GM21360 (cell line): ENCODE data around the gene IGF1.

Experiments
- ATAC-seq: cut with Tn5 transposase; IDR thresholded peaks from one replicate; pipeline ENCODE4 v1.9.1; 2021; ENCODE audit warnings: mild to moderate bottlenecking, moderate library complexity; ENCODE audit not compliant: unreplicated experiment

IGF1 gene

GRCh38 chr12:102433304-102433703, 47.1 kb downstream of the IGF1 start:
- ATAC-seq, result no peak

DNA sequence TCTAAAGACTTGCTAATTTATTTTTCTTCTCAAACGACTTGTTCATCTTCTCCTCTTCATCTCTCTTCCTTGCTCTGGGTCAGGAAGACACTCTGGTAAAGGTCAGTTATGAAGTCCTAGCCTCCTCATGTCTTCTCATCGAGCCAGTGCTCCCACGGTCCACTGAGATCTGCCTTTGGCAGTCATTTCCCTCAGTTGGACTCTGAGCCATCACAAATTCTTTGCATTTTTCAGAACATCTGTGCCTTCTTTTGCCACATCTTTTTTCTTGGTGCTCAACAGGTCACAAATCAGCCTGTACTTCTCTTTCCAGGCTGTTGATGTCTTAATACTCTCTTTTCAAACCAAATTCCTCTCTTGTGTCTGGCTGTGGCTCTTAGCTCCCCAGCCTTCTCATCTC, 49.7 kb downstream of the IGF1 start:
- ATAC-seq, result no peak

DNA sequence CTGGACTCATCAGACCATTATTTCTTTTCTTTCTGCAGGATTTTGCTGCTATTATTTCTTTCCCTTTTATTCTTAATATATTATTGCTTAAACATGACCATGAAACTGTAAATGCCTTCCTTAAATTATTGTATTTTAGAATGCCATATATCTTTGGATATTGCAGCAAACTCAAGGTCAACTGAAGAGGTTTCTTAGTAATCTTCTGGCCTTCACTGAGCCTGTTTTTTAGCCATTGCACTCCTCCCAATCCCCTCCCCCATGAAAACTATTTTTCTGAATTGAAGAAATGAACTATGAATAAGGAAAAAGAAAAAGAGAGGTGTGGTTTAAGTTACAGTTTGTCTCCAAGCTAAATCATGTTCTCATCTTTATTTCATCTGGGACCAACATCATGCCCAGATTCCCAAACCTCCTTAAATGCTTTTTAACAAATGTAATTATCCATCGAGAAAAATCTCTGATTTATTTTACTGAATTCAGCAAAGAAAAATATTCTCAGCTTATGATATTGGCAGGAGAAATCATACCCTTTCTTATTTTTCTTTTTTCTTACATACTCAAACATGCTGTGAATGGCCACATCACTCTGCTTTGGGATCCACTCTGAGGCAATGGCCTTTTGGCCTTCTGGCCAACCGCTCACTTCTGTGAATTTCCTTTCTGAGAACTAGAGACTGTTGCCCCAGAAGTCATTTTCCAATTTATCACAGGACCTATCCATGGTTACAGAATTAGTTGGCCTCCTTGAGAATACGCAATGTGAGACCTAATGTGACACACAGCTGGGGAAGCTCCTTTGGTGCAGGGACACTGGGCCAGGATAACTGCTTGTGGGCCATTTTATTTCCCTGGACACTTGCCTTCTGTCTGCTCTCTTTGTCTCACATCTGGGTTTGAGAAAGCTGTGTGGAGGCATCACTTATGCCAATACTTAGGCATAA, 50.9 kb downstream of the IGF1 start:
- no peak for ATAC-seq

DNA sequence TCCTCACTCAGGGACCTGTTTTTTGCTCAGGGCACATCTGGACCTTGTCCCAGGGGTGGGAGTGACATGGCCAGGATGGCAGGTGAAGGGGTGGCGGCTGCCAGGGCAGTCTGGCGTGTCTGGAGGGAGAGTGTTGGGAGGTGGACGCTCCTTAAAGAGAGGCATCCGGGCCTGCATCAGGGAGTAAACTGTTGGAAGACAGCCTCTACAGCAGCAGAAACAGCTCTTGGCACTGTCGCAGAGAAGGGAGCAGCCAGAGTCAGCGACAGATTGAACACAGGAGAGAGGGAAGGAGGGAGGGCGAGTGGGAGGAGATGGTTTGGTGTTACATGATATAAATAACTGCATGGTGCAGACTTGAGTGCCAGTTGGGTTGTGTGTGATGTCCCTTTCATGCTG, 52.8 kb downstream of the IGF1 start:
- ATAC-seq, result no peak

DNA sequence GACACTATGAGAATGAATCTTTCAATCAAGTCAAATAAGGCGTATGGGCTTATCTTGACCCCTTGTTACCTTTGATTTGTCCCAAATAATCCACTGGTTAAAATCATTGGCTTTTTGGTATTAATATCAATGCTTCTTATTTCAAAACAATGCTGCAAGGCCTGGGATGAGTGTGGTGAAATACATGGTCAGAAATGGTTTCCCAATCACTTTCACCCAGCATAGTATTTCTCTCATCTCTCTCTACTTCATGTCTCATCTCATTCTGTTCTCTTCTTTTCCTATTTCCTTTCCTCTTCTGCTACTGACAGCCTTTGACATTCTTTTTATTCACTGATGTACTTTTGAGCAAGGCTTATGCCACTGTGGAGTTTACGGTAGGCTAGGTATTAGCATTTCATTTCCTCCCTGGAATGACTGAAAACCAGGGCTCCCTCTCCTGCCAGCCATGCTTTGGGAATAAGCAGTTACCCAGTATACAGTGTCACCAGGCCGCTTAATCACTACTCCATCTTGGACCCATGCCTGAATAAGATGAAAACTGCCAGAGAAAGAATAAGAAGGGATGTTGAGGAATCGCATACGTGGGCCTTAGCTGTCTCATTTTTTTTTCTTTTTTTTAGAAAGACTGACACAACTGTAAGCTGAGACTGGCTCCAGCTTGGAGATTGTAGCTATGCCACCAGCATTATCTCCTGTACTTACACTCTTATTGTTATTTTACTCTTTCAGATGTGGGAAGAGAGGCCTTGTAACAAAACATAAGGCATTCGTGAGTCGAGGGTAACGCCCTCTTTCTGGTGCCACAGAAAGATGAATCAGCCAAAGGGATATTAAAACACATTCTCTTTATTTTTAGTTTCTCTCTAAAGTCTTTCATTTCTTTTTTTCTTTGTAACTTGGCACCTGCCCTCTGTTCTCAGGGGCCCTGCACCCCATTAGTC, 53.5 kb downstream of the IGF1 start:
- no peak for ATAC-seq

GRCh38 chr12:102425109-102426039, 55.0 kb downstream of the IGF1 start:
- ATAC-seq, result no peak

DNA sequence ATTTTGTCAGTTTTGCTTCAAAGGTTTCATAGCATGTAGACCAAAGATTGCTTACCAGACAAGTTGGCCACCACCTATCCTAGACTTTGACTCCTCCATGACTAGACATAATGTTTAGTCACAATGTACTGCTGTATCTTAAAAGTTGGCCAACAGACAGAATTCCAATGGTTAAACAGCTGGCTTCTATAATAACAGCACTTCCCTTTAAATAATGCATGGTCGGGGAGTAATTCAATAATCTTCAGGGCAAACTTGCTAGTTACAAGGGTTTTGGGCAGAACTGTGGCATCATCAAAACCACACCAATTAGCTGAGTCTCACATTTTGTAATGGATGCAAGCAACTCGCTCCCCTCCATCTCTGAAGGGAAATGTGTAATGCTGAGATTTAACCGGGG, 56.9 kb downstream of the IGF1 start:
- no peak for ATAC-seq

DNA sequence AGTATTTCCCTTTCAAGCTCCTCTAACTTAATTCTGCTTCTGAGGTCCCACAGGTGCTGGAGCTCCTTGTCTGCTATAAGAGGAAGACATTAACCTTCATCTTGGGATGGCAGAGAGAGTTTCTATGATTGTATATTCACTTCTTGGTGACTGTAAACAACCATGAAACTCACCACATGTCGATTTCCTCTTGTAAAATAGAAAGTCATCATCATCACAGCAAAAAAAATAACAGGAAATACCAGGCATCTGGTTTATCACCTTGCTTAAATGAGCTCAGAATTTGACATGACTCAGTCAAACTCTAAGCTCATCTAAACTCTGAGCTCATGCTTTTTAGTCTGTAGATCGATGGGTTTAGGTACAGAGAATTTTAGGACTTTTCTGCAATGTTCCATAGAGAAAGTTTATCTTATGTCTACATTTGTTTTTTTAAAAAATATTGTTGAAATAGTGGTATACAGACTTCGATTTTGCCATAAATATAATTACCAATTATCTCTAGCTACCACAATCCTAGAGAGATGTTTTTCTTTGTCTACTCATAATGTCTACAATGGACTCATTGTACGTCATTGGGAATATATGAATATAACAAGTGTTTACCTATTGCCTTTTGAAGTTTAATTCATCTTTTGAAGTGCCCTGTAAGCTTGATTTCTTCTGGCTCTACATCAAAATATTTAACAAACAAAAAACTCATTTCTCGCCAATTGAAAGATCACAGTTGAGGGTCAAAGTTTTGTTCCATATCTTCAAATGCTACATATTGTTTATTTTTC, 58.4 kb downstream of the IGF1 start:
- ATAC-seq, result no peak

- no peak for ATAC-seq
Observed at GRCh38 chr12:102419094-102419764, 61.1 kb downstream of the IGF1 start.

DNA sequence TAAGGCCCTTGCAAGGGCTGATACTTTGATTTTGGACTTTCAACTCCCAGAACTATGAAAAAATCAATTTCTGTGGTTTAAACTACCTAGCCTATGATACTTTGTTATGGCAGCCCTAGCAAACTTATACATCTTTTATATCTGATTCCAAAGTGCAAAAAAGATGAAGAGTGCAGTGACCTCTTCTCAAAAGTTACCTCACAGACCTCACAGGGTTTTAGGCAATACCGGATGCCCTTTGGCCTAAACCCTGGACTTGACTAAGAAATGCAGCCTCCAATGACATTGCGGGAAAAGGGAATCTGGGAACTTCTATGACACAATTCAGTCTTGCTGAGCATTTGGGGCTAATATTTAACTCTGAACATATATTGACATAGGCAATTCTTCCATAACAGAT, 63.3 kb downstream of the IGF1 start:
- ATAC-seq, result no peak

DNA sequence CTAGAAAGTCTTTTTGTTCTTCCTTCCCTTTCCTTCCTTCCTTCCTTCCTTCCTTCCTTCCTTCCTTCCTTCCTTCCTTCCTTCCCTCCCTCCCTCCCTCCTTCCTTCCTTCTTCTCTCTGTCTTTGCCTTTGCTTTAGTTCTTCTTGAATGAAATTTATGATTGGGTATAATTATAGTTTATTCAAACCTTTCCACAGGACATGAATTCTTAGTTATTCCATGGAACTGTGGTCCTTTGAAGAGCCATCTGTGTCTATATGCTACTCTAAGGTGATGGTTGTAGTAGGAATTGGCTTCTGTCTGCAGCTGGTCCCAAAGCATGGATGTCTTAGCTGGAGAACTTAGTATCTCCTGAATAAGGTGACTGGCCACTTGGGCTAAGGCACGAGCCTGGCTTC, 64.8 kb downstream of the IGF1 start:
- no peak for ATAC-seq

GRCh38 chr12:102413396-102413795, 67.0 kb downstream of the IGF1 start:
- no peak for ATAC-seq

- no peak for ATAC-seq
Observed at GRCh38 chr12:102410511-102410910, 69.9 kb downstream of the IGF1 start.

- no peak for ATAC-seq
Observed at GRCh38 chr12:102408487-102409297, 71.7 kb downstream of the IGF1 start.

DNA sequence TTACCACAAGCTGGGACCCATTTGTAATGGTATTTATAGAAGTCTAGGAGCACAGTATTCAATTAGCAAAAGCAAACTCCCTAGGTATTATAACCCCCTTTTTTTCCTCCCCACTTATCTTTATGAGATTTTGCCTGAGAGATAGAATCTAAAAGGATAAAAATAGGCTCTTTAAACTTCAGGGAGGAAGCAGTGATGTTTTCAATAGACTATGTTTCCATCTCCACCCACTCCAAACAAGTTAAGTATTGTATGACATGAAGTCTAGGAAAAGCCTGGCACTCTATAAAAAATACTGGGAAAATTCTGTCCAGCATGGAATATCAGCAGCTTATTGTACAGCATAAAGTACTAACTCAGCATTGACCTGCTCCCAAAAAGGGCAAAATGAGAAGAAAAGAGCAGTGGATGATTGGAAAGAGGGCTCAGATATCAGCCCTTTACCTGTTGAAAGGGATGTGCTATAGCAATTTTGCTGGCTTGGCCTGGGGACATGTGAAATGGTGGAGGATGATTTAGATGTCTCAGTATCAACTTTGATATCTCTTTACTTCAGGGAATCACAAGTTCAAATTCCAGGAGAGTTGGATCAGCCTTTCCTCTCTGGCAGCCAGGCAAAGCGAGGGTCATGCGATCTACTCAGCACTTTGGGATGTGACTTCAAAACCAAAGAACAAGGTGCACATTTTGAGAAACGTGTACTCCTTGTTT, 72.4 kb downstream of the IGF1 start:
- ATAC-seq, result no peak

GRCh38 chr12:102406033-102406584, 74.3 kb downstream of the IGF1 start:
- no peak for ATAC-seq

- no peak for ATAC-seq
Observed at GRCh38 chr12:102401087-102401486, 79.3 kb downstream of the IGF1 start.

DNA sequence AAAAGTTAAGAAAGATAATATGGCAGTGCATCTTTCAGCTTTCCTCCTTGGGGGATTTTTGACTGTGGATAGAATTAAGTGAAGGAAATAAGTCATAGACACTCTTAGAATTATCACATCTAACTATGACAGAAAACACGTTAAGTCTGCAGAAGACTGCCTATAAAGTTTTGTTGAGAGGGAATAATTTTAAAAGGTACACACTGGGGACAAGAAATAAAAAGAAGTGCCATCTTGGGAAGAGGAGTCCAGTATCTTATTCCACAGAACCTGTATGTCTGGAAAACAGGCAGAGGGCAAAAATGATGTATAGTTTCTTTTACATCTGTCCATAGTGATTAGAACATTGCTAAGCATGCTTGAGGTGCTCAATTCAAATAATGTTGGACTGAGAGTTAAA, 80.7 kb downstream of the IGF1 start:
- ATAC-seq, result no peak
